Ovary (tissue), 9 donors: Measurements from ENCODE around the gene CWF19L2. TPM values are rescaled to one million over a fixed set of nuclear protein-coding genes. Genes with fewer than 3 reads are reported as not detected.

Source experiments
- DNase-seq, 5 donors: peaks; one replicate each; pipeline ENCODE4 v3.0.0-alpha.2; 2019 to 2020
- H3K27ac ChIP-seq, 2 donors: fragments of 200-600 bp; one replicate each; pipeline versions ENCODE4 v1.5.1 to v1.8.0; 2019 to 2022
- H3K27me3 ChIP-seq: fragments of 200-600 bp; one replicate; pipeline ENCODE4 v1.8.0; 2022
- H3K36me3 ChIP-seq: fragments of 200-600 bp; sonication (generic); one replicate; pipeline ENCODE4 v1.5.1; 2019
- H3K4me1 ChIP-seq: one replicate; pipeline ENCODE4 v1.8.1; 2013; ENCODE audit warnings: mild to moderate bottlenecking, moderate library complexity; ENCODE audit not compliant: insufficient read depth
- H3K4me3 ChIP-seq: fragments of 200-600 bp; sonication (generic); one replicate; pipeline ENCODE4 v1.5.1; 2017
- H3K9me3 ChIP-seq, 2 donors: fragments of 200-600 bp in 1 of 2; sonication (generic) in 1 of 2; one replicate each; pipeline versions ENCODE4 v1.5.1 to v1.8.1; 2013 to 2019; ENCODE audit warnings: mild to moderate bottlenecking in 1 of 2, moderate library complexity in 1 of 2
- EP300 ChIP-seq: sonication (generic); formaldehyde crosslinking; IDR thresholded peaks from one replicate; pipeline ENCODE4 v1.6.1; 2017; ENCODE audit warnings: antibody characterized with exemption
- POLR2A ChIP-seq: fragments of 450-650 bp; IDR thresholded peaks from one replicate; pipeline ENCODE4 v1.6.1; 2017; ENCODE audit warnings: antibody characterized with exemption, mild to moderate bottlenecking, moderate library complexity
- WGBS, 3 donors: extraction: QIAGEN DNeasy Blood & Tissue Kit in 1 of 3; methylation state at CpG; one replicate each; pipeline versions ENCODE4 v1.1.5 to v1.1.7; 2013 to 2017; 5-methylcytosine and 5-hydroxymethylcytosine counted together
- intact Hi-C, 4 donors: fragments of 100-400 bp; cut with DNase I; formaldehyde crosslinking; loops; one replicate each; pipeline versions ENCODE4 v1.11.0 to v1.15.1; 2022 to 2023
- polyA plus RNA-seq, 2 donors: library from polyadenylated mRNA; stranded (reverse); fragments of 200-250 nt in 1 of 2; fragments of 350-450 nt in 1 of 2; fragmentation: Illumina TruSeq in 1 of 2; extraction: RNeasy Lipid Tissue Mini Kit (QIAGEN cat#74804) in 1 of 2; gene quantifications; one replicate each; pipeline ENCODE4 v1.2.3, GENCODE V29; 2013 to 2014
- total RNA-seq, 7 donors: library from RNA; depleted of rRNA in 2 of 7; stranded (reverse); fragments of >200 nt in 2 of 7; fragmentation: NEBNext Ultra II Directional in 3 of 7; extraction: Animal tissue kit (Norgen Biotek cat#: 25700) in 3 of 7; gene quantifications; one replicate each; pipeline versions ENCODE4 v1.1.0 to v1.2.4, GENCODE V29; 2016 to 2023
- TF ChIP-seq, protein P1 (sequence below), 3 donors: fragments of 450-650 bp in 2 of 3; fragments of 200-600 bp in 1 of 3; IDR thresholded peaks; one replicate each; pipeline versions ENCODE4 v1.5.1 to v1.8.0; 2016 to 2022; ENCODE audit warnings: antibody characterized with exemption in 3 of 3, mild to moderate bottlenecking in 1 of 3
- donor health status: DM: no; HTN: no; CAD: no; lungs with moderate emphysema.
- donor health status: DM: no; HTN: no; CAD: no.
- donor health status: Bipolar disorder and iron deficiency.
- donor health status: DM: yes; HTN: yes; CAD: no.
- donor health status: DM: no; HTN: no; CAD: no.
- donor health status: DM: yes; HTN: yes; CAD: no.

Gene CWF19L2
- total and polyA plus RNA-seq, 9 donors = 13.4 to 26.4 (median 20.7) TPM

DNA sequence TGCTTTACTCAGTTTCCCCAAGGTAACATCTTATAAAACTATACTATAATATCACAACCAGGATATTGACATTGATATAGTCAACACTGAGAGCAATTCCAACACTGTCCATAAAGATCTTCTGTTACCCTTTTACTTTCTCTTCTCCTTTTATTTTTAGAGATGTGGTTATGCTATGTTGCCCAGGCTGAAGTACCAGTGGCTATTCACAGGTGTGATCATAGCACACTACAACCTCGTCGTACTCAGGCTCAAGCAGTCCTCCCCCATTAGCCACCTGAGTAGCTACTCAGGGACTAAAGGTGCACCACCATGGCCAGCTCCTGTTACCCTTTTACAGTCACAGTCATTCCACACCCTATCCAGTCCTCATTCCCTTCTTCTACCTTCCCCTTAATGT lies 119.7 kb downstream of the CWF19L2 start:
- 86 to 93% (median 93%) methylated on average over 2 of the region's 2 CpGs for WGBS, 3 donors
- no peak overlapping the region for H3K27ac ChIP-seq
- H3K4me3 ChIP-seq = no peak overlapping the region
- no peaks in the 10 kb centered on the region for H3K36me3 ChIP-seq
- H3K27me3 ChIP-seq = no peaks in the 10 kb centered on the region
- no peaks in the 10 kb centered on the region for H3K9me3 ChIP-seq
- H3K4me1 ChIP-seq = no peaks in the 10 kb centered on the region
- TF ChIP-seq EP300 (no peak), POLR2A (no peak)
- TF ChIP-seq, protein P1, sequence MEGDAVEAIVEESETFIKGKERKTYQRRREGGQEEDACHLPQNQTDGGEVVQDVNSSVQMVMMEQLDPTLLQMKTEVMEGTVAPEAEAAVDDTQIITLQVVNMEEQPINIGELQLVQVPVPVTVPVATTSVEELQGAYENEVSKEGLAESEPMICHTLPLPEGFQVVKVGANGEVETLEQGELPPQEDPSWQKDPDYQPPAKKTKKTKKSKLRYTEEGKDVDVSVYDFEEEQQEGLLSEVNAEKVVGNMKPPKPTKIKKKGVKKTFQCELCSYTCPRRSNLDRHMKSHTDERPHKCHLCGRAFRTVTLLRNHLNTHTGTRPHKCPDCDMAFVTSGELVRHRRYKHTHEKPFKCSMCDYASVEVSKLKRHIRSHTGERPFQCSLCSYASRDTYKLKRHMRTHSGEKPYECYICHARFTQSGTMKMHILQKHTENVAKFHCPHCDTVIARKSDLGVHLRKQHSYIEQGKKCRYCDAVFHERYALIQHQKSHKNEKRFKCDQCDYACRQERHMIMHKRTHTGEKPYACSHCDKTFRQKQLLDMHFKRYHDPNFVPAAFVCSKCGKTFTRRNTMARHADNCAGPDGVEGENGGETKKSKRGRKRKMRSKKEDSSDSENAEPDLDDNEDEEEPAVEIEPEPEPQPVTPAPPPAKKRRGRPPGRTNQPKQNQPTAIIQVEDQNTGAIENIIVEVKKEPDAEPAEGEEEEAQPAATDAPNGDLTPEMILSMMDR (IDR thresholded peaks at IDR 0.05) = no peak
- intact Hi-C loops = no loop called here
- no peak for DNase-seq

DNA sequence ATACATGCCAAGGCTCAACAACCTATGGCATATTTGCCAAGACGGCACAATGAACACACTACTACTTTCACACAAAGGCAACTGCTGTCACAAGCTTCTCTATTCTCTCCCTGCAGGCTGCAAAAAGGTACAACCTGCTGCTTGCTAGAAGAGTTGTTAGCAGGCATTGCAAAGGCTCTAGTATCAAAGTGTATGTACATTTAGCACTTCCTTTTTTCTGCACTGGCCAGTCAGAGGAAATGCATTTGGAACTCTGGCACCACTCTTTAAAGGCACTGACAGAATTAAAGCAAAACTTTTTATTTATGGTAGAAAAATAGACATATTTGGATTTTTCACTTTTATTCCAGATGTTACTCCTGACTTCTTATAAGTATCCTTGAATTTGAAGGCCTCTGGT lies 125.9 kb downstream of the CWF19L2 start:
- H3K4me3 ChIP-seq = no peak overlapping the region
- H3K27ac ChIP-seq = no peak overlapping the region
- no peak for TF ChIP-seq EP300
- no peak for TF ChIP-seq POLR2A
- TF ChIP-seq, protein P1 (IDR thresholded peaks at IDR 0.05) = no peak
- H3K4me1 ChIP-seq = no peaks in the 10 kb centered on the region
- intact Hi-C loops = no loop called here
- no peak for DNase-seq
- no peaks in the 10 kb centered on the region for H3K36me3 ChIP-seq
- H3K9me3 ChIP-seq = no peaks in the 10 kb centered on the region
- no peaks in the 10 kb centered on the region for H3K27me3 ChIP-seq
- WGBS, 3 donors = 90 to 95% (median 93%) methylated on average over 1 of the region's 1 CpG

DNA sequence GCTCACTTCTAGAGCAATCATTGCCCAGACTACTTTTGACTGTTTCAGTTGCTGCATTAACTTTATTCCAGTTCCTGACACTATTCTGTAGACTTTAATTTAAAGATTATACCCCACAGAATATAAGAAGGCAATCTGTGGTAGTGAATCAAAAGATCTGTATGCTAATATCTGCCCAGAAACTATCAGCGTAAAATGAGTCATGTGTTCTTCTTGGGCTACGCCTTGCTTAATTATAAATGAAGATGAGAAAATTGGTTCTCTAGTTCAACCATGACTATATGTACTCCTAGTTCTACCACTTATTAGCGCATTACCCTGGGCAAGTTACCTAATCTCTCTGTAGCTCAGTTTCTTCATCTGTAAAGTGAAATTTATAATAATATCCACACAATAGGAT lies 128.5 kb downstream of the CWF19L2 start:
- Histone ChIP-seq H3K9me3 (no peaks in the 10 kb centered on the region), H3K36me3 (no peaks in the 10 kb centered on the region), H3K27me3 (no peaks in the 10 kb centered on the region), H3K27ac (no peak overlapping the region), H3K4me3 (no peak overlapping the region), H3K4me1 (no peaks in the 10 kb centered on the region)
- intact Hi-C loops = no loop called here
- TF ChIP-seq, protein P1 (IDR thresholded peaks at IDR 0.05) = no peak
- no peak for TF ChIP-seq EP300
- TF ChIP-seq POLR2A = no peak
- no peak for DNase-seq
- 97 to 99% (median 99%) methylated on average over 3 of the region's 3 CpGs for WGBS, 3 donors

DNA sequence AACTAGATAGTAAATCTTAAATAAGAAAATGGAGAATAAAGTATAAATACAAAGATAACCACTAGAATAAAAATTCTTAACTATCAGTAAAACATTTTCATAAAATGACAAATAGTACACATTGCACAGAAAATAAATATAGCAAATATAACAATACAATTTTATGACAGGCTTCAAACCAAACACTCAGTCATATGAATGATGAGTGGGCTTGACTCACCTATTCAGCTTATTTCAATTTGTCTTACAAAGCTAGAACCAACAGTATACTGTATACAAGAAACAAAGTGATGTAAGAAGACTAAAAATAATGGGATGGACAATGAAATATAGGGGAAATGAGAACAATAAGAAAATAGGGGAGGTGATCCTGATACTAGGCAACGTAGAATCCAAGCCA lies 141.2 kb downstream of the CWF19L2 start:
- Histone ChIP-seq H3K4me3 (no peak overlapping the region), H3K36me3 (no peaks in the 10 kb centered on the region), H3K4me1 (no peaks in the 10 kb centered on the region), H3K9me3 (peaks cover 0 to 3% of the 10 kb centered on the region in 2 donors), H3K27me3 (no peaks in the 10 kb centered on the region), H3K27ac (no peak overlapping the region)
- TF ChIP-seq POLR2A = no peak
- TF ChIP-seq EP300 = no peak
- TF ChIP-seq, protein P1 (IDR thresholded peaks at IDR 0.05) = no peak
- intact Hi-C loops = no loop called here
- no peak for DNase-seq
- WGBS, 3 donors = 58 to 95% (median 89%) methylated on average over 1 of the region's 1 CpG

DNA sequence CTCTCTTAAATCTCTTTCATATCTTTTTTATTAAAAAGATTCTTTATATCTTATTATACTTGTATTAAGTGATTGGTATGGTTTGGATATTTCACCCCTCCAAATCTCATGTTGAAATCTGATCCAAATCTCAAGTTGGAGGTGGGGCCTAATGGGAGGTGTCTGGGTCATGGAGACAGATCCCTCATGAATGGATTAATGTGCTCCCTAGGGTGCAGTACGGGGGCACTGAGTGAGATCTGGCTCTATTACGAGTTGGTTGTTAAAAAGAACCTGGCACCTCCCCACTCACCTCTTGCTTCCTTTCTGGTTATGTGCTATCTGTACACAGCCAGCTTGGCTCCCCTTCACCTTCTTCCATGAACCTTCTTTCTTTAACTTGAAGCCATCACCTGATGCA lies 149.6 kb downstream of the CWF19L2 start:
- WGBS, 3 donors = 63 to 74% (median 69%) methylated on average over 2 of the region's 2 CpGs
- intact Hi-C loops = no loop called here
- no peaks in the 10 kb centered on the region for H3K36me3 ChIP-seq

More for the DNA sequence above, 149.6 kb downstream of the CWF19L2 start:
- no peak for DNase-seq
- Histone ChIP-seq H3K9me3 (no peaks in the 10 kb centered on the region), H3K27me3 (no peaks in the 10 kb centered on the region), H3K4me1 (no peaks in the 10 kb centered on the region), H3K27ac (no peak overlapping the region), H3K4me3 (no peak overlapping the region)
- TF ChIP-seq POLR2A (no peak), EP300 (no peak)
- TF ChIP-seq, protein P1 (IDR thresholded peaks at IDR 0.05) = no peak
